HG03060 (cell line): ENCODE data around the gene ZNF3.

Experiments
- ATAC-seq: cut with Tn5 transposase; IDR thresholded peaks from one replicate; pipeline ENCODE4 v1.9.1; 2021; ENCODE audit warnings: low read depth, moderate number of reproducible peaks; ENCODE audit not compliant: unreplicated experiment

Gene ZNF3

DNA sequence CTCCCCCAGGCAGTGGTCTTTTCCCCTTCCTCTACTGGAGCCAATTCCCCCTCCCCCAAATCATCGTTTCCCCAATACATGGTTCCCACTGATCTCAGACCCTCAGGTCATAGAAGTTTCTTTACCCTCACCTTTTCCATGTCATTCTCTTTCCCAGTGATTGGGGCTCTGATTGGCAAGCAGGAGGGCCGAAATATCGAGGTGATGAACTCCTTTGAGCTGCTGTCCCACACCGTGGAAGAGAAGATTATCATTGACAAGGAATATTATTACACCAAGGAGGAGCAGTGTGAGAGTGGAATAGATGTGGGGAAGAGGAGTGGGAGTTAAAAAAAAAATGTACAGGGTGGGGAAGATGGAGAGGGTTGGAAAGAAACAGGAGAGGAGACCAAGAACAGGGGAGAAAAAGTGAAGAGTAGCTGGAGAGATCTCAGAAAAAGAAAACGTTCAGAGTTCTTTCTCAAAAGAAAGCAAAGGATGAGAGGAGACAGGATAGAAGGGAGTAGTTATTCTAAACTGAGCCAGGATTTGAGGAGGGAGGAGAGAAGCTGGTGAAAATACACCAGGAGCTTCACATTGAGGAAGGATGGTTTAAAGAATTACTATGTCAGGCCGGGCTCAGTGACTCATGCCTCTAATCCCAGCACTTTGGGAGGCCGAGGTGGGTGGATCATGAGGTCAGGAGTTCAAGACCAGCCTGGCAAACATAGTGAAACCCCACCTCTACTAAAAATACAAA lies 8.1 kb upstream of the ZNF3 start:
- no peak for ATAC-seq

GRCh38 chr7:100088621-100089457 lies 7.3 kb upstream of the ZNF3 start, which contains the start of gene COPS6:
Gene COPS6 (plus strand): TSS chr7:100088969. CDS start chr7:100088991, 22 bp downstream.
- ATAC-seq = no peak

DNA sequence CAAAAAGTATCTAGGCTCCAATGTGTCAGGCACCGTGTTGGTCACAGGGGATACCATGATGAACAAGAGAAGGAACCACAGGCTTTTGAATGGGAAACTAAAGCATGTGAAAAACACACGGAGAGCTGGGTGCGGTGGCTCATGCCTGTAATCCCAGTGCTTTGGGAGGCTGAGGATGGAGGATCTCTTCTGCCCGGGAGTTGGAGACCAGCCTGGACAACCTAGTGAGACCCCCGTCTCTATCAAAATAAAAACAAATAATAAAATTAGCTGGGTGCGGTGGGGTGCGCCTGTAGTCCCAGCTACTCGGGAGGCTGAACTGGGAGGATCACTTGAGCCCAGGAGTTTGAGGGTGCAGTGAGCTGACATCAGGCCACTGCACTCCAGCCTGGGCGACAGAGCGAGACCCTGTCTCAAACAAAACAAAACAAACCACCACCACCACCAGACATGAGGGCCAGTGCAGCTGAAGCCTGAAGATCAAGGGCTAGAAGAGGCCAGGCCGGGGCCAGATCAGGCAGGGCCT lies 6.6 kb upstream of the ZNF3 start:
- no peak for ATAC-seq

- no peak for ATAC-seq
Observed at GRCh38 chr7:100087055-100087750, 5.7 kb upstream of the ZNF3 start.

- no peak for ATAC-seq
Observed at GRCh38 chr7:100085515-100085914, 4.0 kb upstream of the ZNF3 start.

DNA sequence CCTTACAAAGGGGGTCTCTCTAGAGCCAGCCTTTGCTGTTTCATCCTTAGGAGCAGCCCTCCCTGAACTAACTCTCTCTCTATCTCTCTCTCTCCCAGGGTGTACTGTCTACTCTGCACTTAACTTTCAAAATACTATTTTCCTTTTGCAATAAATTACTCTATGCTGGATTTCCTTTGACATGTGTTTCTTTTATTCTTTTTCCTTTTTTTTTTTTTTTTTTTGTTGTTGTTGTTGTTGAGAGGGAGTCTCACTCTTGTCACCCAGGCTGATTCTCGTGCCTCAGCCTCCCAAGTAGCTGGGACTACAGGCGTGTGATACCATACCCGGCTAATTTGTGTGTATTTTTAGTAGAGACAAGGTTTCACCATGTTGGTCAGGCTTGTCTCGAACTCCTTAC lies 1.5 kb upstream of the ZNF3 start:
- no peak for ATAC-seq

- ATAC-seq = no peak
Observed at GRCh38 chr7:100080907-100081534, 502 bp downstream of the ZNF3 start.

DNA sequence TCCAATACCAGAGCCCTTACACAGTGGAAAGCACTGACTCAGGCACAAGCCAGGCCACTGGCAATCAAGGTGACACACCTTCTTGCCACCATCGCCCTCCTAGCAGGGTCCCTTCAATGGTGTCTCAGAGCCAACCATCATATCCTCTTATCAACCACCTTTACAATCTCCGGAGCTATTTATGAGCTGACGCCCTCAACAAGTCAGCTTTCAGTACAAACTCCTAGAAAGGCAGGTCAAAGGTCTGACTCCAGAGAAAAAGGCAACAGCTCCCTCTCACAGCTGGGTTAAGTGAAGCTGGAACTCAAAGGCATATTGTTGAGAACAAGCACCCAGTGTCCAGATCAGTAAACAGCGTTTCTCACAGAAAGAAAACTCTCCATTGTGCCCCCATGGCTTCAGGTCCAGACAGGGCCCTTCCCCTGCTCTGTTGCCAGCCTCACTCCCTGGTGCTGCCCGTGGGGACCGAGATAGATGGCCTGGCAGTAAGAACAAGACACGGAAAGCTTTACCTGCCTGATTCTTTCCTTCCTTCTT lies 2.4 kb downstream of the ZNF3 start:
- ATAC-seq = no peak

GRCh38 chr7:100077205-100077604 lies 4.3 kb downstream of the ZNF3 start:
- ATAC-seq = no peak

DNA sequence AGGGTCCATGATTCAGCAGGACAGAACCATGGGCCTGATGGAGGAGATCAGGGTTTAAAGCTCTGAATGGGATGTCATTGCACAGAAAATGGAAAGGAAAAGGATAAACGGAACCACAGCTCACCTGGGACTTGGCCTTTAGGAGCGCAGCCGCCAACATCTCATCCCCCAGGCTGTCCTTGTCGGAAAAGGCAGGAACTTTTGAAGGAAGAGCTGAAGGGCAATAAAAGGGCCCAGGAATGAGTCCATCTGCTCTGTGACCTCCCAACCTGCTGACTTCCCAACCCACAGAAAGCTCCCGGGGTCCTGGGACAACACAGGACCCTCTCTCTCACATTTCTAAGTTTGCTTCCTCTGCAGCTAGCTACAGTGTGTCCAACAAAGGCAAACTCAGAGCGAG lies 6.1 kb downstream of the ZNF3 start:
- no peak for ATAC-seq

GRCh38 chr7:100074841-100075240 lies 6.7 kb downstream of the ZNF3 start:
- no peak for ATAC-seq

DNA sequence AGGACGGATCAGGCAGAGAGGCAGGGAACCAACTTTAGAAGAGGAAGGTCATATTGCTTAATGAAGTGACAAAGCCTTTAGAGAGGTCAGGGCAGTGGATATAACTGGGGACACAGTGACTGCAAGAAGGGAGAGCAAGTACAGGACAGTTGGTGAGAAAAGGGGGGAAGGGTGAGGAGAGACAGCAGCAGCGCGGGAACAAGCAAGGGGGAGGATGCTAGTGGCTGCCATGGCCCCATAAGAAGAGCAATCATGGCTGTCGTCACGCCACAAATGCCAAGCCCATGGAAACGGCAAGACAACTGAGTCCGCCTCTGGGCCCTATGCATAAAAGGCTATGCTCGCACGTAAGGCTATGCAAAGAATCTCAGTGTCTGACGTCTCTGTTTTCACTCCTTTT lies 9.1 kb downstream of the ZNF3 start:
- ATAC-seq = no peak

- no peak for ATAC-seq
Observed at GRCh38 chr7:100071018-100071723, 10.4 kb downstream of the ZNF3 start.

DNA sequence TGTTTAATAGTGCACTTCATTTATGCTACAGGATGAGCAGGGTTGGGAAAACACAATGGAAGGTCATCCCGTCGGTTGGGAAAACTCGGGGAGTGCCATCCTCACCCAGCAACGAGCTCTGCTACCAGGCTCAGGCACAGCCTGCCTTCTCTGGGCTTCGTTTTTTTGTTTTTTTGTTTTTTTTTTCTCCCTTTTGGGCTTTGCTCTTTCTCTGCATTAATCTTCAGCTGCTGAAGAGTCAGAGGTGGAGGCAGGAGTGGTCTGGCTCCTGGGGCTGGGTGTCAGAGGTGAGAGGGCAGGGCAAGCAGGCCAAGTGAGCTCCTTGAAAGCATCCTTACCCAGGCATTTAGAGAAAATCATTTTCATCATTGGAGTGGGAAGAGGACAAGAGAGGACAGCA lies 11.5 kb downstream of the ZNF3 start:
- ATAC-seq = no peak

DNA sequence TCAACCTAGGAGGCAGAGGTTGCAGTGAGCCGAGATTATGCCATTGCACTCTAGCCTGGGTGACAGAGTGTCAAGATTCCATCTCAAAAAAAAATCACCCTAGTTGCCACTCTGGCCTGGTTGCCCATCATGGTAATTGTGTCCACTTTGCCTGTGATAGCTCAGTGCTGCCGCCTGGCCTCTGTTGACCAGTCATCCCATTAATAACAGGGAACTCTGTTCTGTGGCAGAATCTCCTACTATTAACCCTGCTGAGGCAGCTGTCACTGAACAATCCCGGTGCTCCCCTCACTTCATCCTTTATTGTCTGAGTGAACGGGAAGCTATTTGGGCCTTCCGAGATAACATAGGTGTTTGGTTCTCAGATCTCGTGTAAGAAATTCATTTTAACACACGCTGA lies 14.6 kb downstream of the ZNF3 start:
- no peak for ATAC-seq

GRCh38 chr7:100065452-100066186 lies 15.9 kb downstream of the ZNF3 start:
- ATAC-seq = no peak

DNA sequence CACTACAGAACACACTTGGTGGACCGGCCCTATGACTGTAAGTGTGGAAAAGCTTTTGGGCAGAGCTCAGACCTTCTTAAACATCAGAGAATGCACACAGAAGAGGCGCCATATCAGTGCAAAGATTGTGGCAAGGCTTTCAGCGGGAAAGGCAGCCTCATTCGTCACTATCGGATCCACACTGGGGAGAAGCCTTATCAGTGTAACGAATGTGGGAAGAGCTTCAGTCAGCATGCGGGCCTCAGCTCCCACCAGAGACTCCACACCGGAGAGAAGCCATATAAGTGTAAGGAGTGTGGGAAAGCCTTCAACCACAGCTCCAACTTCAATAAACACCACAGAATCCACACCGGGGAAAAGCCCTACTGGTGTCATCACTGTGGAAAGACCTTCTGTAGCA lies 17.4 kb downstream of the ZNF3 start:
- ATAC-seq = no peak

- ATAC-seq = no peak
Observed at GRCh38 chr7:100063376-100063775, 18.1 kb downstream of the ZNF3 start.
